Measurements from ENCODE around the gene ZFP36L1. TPM values are rescaled to one million over a fixed set of nuclear protein-coding genes. Genes with fewer than 3 reads are reported as not detected.

Gene ZFP36L1
- total and polyA plus RNA-seq, 10 of the 15 experiments (the other 5 are each of a cell fraction or from before 2014, with no cell fraction given): 22.0 to 184 (median 66.1) TPM

GRCh38 chr14:68741839-68742470 lies 50.9 kb downstream of the ZFP36L1 start (continued):
- TF ChIP-seq EP300 (IDR thresholded peaks at IDR 0.05; ENCODE audit: borderline replicate concordance in 1 of 2, control insufficient read depth in 1 of 2, low read depth in 2 of 2, low read length in 2 of 2) (peak; percentile 81 to 89), TARDBP (IDR thresholded peaks at IDR 0.05; ENCODE audit: borderline replicate concordance) (no peak), STAT1 (conservative IDR thresholded peaks at IDR 0.05) (no peak), FOXM1 (IDR thresholded peaks at IDR 0.05; ENCODE audit: low read depth, low read length) (peak; percentile 96), RAD51 (IDR thresholded peaks at IDR 0.05) (0 out of 2 replicates have a peak, but pooled peaks have one; percentile 25), GATAD2B (conservative IDR thresholded peaks at IDR 0.05; ENCODE audit: low read depth) (peak; percentile 73; the same call in 1 of the 2 replicates), KAT2A (conservative IDR thresholded peaks at IDR 0.05; ENCODE audit: control insufficient read depth, low read depth, low read length) (no peak), LARP7 (IDR thresholded peaks at IDR 0.05) (no peak), NFYA (IDR thresholded peaks at IDR 0.05; ENCODE audit: borderline replicate concordance, low read depth, low read length) (no peak), ETV6 (conservative IDR thresholded peaks at IDR 0.05 in 1 of 2, IDR thresholded peaks at IDR 0.05 in 1 of 2; ENCODE audit: borderline replicate concordance in 1 of 2, low read depth in 1 of 2) (peak in 1 of 2 experiments; percentile 82; a peak in 2 of 4 replicates), ZZZ3 (IDR thresholded peaks at IDR 0.05; ENCODE audit: control insufficient read depth, insufficient read length, low read depth) (no peak), ZNF274 (IDR thresholded peaks at IDR 0.05; ENCODE audit: insufficient read depth, insufficient read length) (no peak), NR2F1 (conservative IDR thresholded peaks at IDR 0.05) (peak; percentile 81), NR2C2 (IDR thresholded peaks at IDR 0.05; ENCODE audit: borderline replicate concordance, control insufficient read depth, insufficient read length, low read depth) (no peak), KLF5 (IDR thresholded peaks at IDR 0.05; ENCODE audit: partially characterized antibody) (no peak), IKZF1 (conservative IDR thresholded peaks at IDR 0.05) (peak; percentile 99)
- TF ChIP-seq, protein P1, sequence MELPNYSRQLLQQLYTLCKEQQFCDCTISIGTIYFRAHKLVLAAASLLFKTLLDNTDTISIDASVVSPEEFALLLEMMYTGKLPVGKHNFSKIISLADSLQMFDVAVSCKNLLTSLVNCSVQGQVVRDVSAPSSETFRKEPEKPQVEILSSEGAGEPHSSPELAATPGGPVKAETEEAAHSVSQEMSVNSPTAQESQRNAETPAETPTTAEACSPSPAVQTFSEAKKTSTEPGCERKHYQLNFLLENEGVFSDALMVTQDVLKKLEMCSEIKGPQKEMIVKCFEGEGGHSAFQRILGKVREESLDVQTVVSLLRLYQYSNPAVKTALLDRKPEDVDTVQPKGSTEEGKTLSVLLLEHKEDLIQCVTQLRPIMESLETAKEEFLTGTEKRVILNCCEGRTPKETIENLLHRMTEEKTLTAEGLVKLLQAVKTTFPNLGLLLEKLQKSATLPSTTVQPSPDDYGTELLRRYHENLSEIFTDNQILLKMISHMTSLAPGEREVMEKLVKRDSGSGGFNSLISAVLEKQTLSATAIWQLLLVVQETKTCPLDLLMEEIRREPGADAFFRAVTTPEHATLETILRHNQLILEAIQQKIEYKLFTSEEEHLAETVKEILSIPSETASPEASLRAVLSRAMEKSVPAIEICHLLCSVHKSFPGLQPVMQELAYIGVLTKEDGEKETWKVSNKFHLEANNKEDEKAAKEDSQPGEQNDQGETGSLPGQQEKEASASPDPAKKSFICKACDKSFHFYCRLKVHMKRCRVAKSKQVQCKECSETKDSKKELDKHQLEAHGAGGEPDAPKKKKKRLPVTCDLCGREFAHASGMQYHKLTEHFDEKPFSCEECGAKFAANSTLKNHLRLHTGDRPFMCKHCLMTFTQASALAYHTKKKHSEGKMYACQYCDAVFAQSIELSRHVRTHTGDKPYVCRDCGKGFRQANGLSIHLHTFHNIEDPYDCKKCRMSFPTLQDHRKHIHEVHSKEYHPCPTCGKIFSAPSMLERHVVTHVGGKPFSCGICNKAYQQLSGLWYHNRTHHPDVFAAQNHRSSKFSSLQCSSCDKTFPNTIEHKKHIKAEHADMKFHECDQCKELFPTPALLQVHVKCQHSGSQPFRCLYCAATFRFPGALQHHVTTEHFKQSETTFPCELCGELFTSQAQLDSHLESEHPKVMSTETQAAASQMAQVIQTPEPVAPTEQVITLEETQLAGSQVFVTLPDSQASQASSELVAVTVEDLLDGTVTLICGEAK (IDR thresholded peaks at IDR 0.05; ENCODE audit: borderline replicate concordance): no peak; the same call in 1 of the 2 replicates
- TF ChIP-seq, protein P2, sequence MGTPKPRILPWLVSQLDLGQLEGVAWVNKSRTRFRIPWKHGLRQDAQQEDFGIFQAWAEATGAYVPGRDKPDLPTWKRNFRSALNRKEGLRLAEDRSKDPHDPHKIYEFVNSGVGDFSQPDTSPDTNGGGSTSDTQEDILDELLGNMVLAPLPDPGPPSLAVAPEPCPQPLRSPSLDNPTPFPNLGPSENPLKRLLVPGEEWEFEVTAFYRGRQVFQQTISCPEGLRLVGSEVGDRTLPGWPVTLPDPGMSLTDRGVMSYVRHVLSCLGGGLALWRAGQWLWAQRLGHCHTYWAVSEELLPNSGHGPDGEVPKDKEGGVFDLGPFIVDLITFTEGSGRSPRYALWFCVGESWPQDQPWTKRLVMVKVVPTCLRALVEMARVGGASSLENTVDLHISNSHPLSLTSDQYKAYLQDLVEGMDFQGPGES (IDR thresholded peaks at IDR 0.05): no peak
- TF ChIP-seq, protein P3, sequence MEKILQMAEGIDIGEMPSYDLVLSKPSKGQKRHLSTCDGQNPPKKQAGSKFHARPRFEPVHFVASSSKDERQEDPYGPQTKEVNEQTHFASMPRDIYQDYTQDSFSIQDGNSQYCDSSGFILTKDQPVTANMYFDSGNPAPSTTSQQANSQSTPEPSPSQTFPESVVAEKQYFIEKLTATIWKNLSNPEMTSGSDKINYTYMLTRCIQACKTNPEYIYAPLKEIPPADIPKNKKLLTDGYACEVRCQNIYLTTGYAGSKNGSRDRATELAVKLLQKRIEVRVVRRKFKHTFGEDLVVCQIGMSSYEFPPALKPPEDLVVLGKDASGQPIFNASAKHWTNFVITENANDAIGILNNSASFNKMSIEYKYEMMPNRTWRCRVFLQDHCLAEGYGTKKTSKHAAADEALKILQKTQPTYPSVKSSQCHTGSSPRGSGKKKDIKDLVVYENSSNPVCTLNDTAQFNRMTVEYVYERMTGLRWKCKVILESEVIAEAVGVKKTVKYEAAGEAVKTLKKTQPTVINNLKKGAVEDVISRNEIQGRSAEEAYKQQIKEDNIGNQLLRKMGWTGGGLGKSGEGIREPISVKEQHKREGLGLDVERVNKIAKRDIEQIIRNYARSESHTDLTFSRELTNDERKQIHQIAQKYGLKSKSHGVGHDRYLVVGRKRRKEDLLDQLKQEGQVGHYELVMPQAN (conservative IDR thresholded peaks at IDR 0.05): no peak
- TF ChIP-seq, protein P4, sequence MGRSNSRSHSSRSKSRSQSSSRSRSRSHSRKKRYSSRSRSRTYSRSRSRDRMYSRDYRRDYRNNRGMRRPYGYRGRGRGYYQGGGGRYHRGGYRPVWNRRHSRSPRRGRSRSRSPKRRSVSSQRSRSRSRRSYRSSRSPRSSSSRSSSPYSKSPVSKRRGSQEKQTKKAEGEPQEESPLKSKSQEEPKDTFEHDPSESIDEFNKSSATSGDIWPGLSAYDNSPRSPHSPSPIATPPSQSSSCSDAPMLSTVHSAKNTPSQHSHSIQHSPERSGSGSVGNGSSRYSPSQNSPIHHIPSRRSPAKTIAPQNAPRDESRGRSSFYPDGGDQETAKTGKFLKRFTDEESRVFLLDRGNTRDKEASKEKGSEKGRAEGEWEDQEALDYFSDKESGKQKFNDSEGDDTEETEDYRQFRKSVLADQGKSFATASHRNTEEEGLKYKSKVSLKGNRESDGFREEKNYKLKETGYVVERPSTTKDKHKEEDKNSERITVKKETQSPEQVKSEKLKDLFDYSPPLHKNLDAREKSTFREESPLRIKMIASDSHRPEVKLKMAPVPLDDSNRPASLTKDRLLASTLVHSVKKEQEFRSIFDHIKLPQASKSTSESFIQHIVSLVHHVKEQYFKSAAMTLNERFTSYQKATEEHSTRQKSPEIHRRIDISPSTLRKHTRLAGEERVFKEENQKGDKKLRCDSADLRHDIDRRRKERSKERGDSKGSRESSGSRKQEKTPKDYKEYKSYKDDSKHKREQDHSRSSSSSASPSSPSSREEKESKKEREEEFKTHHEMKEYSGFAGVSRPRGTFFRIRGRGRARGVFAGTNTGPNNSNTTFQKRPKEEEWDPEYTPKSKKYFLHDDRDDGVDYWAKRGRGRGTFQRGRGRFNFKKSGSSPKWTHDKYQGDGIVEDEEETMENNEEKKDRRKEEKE (IDR thresholded peaks at IDR 0.05): no peak

Measured in GM12878 (cell line).